ENCODE results near the gene USP51.
"Not testable (repeated sequence)": the region's sequence is repeated elsewhere in the genome, so short reads cannot be mapped to it uniquely, and the experiment has no call there.

The USP51 gene

GRCh38 chrX:55489314-55490009 lies at the start of gene USP51:
Gene USP51, minus strand, starts transcription at chrX:55489848. Its CDS starts 909 bp downstream, at chrX:55488939.
- DNase-seq (ENCODE audit: low read depth in 4 of 4, low spot score in 1 of 4): no peak

GRCh38 chrX:55524487-55524886 lies 34.8 kb upstream of the USP51 start:
- DNase-seq (ENCODE audit: low read depth in 4 of 4, low spot score in 1 of 4): no peak

- no peak for DNase-seq (ENCODE audit: low read depth in 4 of 4, low spot score in 1 of 4)
Observed at GRCh38 chrX:55523356-55523755, 33.7 kb upstream of the USP51 start.

GRCh38 chrX:55522596-55523276 lies 33.1 kb upstream of the USP51 start:
- no peak for DNase-seq (ENCODE audit: low read depth in 4 of 4, low spot score in 1 of 4)

GRCh38 chrX:55521687-55522086 lies 32.0 kb upstream of the USP51 start:
- no peak for DNase-seq (ENCODE audit: low read depth in 4 of 4, low spot score in 1 of 4)

- DNase-seq (ENCODE audit: low read depth in 4 of 4, low spot score in 1 of 4): not testable (repeated sequence)
Observed at GRCh38 chrX:55516794-55517481, 27.3 kb upstream of the USP51 start.

- not testable (repeated sequence) for DNase-seq (ENCODE audit: low read depth in 4 of 4, low spot score in 1 of 4)
Observed at GRCh38 chrX:55513045-55513737, 23.5 kb upstream of the USP51 start.

- DNase-seq (ENCODE audit: low read depth in 4 of 4, low spot score in 1 of 4): not testable (repeated sequence)
Observed at GRCh38 chrX:55508410-55509152, 18.9 kb upstream of the USP51 start.

GRCh38 chrX:55507699-55508098 lies 18.1 kb upstream of the USP51 start:
- not testable (repeated sequence) for DNase-seq (ENCODE audit: low read depth in 4 of 4, low spot score in 1 of 4)

- not testable (repeated sequence) for DNase-seq (ENCODE audit: low read depth in 4 of 4, low spot score in 1 of 4)
Observed at GRCh38 chrX:55507010-55507409, 17.4 kb upstream of the USP51 start.

- no peak for DNase-seq (ENCODE audit: low read depth in 4 of 4, low spot score in 1 of 4)
Observed at GRCh38 chrX:55490974-55491373, 1.3 kb upstream of the USP51 start.

GRCh38 chrX:55490121-55490520 lies 473 bp upstream of the USP51 start:
- DNase-seq (ENCODE audit: low read depth in 4 of 4, low spot score in 1 of 4): no peak

GRCh38 chrX:55488593-55489313 lies 895 bp downstream of the USP51 start:
- DNase-seq (ENCODE audit: low read depth in 4 of 4, low spot score in 1 of 4): peak in 3 of 4 experiments; percentile 1 to 42 (median 32)

- DNase-seq (ENCODE audit: low read depth in 4 of 4, low spot score in 1 of 4): no peak
Observed at GRCh38 chrX:55488006-55488592, 1.5 kb downstream of the USP51 start.

GRCh38 chrX:55487143-55487542 lies 2.5 kb downstream of the USP51 start:
- DNase-seq (ENCODE audit: low read depth in 4 of 4, low spot score in 1 of 4): no peak

GRCh38 chrX:55486736-55487135 lies 2.9 kb downstream of the USP51 start:
- DNase-seq (ENCODE audit: low read depth in 4 of 4, low spot score in 1 of 4): no peak

- DNase-seq (ENCODE audit: low read depth in 4 of 4, low spot score in 1 of 4): no peak
Observed at GRCh38 chrX:55484948-55485347, 4.7 kb downstream of the USP51 start.

GRCh38 chrX:55480390-55481062 lies 9.1 kb downstream of the USP51 start:
- no peak for DNase-seq (ENCODE audit: low read depth in 4 of 4, low spot score in 1 of 4)

GRCh38 chrX:55479956-55480355 lies 9.7 kb downstream of the USP51 start:
- DNase-seq (ENCODE audit: low read depth in 4 of 4, low spot score in 1 of 4): not testable (repeated sequence)
